ENCODE measurements around the gene UCN3. TPM values are rescaled to one million over a fixed set of nuclear protein-coding genes. Genes with fewer than 3 reads are reported as not detected.

The UCN3 gene
- total and polyA plus RNA-seq, 10 of the 15 experiments (the other 5 are each of a cell fraction or from before 2014, with no cell fraction given): not detected

DNA sequence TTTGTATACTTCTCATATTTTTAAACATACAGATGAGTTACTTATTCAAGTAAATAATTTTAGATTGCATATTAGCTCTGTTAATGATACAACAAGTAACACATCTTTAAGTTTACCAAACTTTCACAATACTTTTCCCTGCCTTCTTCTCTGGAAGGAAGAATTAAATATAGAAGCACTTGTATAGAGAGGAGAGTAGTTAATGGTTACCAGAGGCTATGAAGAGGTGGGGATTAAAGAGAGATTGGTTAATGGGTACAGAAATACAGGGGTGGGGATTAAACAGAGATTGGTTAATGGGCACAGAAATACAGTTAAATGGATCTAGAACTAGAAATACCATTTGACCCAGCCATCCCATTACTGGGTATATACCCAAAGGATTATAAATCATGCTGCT lies 20.0 kb upstream of the UCN3 start:
- H3K4me1 ChIP-seq (ENCODE audit: control insufficient read depth, insufficient read depth, low read length): no peaks in the 10 kb centered on the region
- H3K79me2 ChIP-seq (ENCODE audit: control insufficient read depth, insufficient read depth, low read length): no peaks in the 10 kb centered on the region
- H3K36me3 ChIP-seq (ENCODE audit: control insufficient read depth in 2 of 2, insufficient read depth in 2 of 2, low read length in 1 of 2): no peaks in the 10 kb centered on the region
- SMC1A ChIA-PET (ENCODE audit: uncharacterized antibody, unreplicated experiment): no interaction called here
- RAD21 ChIA-PET (ENCODE audit: unreplicated experiment): no interaction called here
- H3K27me3 ChIP-seq (replicated peaks in 1 of 2; ENCODE audit: control insufficient read depth in 2 of 2, insufficient read depth in 2 of 2, low read length in 1 of 2): no peaks in the 10 kb centered on the region; a peak in 2 of 4 replicates
- BruUV-seq (replicated peaks): no TSS peak
- no peak overlapping the region for H3K27ac ChIP-seq (ENCODE audit: control insufficient read depth, insufficient read depth)
- FAIRE-seq (no peak), ATAC-seq (no peak), DNase-seq (ENCODE audit: low read depth, low spot score) (no peak)
- no peak overlapping the region for H2AFZ ChIP-seq (ENCODE audit: control insufficient read depth, low read depth, low read length)
- intact Hi-C loops (cut with micrococcal nuclease; ENCODE audit: unreplicated experiment): no loop called here
- H3K4me2 ChIP-seq (ENCODE audit: control insufficient read depth, insufficient read depth): no peak overlapping the region
- no peaks in the 10 kb centered on the region for H3K9me3 ChIP-seq (replicated peaks; ENCODE audit: control insufficient read depth, insufficient read depth, low read length)
- no peak overlapping the region for H3K9ac ChIP-seq (ENCODE audit: control insufficient read depth, insufficient read depth, low read length)
- in situ Hi-C loops (cut with MboI): no loop called here
- H3K4me3 ChIP-seq: no peak overlapping the region
- no peaks in the 10 kb centered on the region for H4K20me1 ChIP-seq (ENCODE audit: control insufficient read depth, insufficient read depth)
- CTCF ChIA-PET: no interaction called here
- POLR2A ChIA-PET: no interaction called here
- TF ChIP-seq POLR2A (IDR thresholded peaks at IDR 0.05; ENCODE audit: low read depth, low read length) (no peak), MYC (IDR thresholded peaks at IDR 0.05; ENCODE audit: insufficient read depth, insufficient read length, insufficient replicate concordance, low read length, severe bottlenecking) (no peak), BCLAF1 (IDR thresholded peaks at IDR 0.05) (no peak), RUNX3 (IDR thresholded peaks at IDR 0.05; ENCODE audit: low read length) (no peak), IKZF2 (IDR thresholded peaks at IDR 0.05) (no peak), NRF1 (conservative IDR thresholded peaks at IDR 0.05; ENCODE audit: low read depth, low read length) (no peak), HDAC2 (IDR thresholded peaks at IDR 0.05) (no peak), BMI1 (IDR thresholded peaks at IDR 0.05; ENCODE audit: borderline replicate concordance) (no peak), TARDBP (IDR thresholded peaks at IDR 0.05; ENCODE audit: borderline replicate concordance) (no peak), TAF1 (IDR thresholded peaks at IDR 0.05; ENCODE audit: borderline replicate concordance, low read depth, low read length) (no peak), CHD1 (IDR thresholded peaks at IDR 0.05; ENCODE audit: low read depth, low read length) (no peak), ZNF622 (IDR thresholded peaks at IDR 0.05) (no peak), YBX1 (IDR thresholded peaks at IDR 0.05) (no peak)
- TF ChIP-seq, protein P1, sequence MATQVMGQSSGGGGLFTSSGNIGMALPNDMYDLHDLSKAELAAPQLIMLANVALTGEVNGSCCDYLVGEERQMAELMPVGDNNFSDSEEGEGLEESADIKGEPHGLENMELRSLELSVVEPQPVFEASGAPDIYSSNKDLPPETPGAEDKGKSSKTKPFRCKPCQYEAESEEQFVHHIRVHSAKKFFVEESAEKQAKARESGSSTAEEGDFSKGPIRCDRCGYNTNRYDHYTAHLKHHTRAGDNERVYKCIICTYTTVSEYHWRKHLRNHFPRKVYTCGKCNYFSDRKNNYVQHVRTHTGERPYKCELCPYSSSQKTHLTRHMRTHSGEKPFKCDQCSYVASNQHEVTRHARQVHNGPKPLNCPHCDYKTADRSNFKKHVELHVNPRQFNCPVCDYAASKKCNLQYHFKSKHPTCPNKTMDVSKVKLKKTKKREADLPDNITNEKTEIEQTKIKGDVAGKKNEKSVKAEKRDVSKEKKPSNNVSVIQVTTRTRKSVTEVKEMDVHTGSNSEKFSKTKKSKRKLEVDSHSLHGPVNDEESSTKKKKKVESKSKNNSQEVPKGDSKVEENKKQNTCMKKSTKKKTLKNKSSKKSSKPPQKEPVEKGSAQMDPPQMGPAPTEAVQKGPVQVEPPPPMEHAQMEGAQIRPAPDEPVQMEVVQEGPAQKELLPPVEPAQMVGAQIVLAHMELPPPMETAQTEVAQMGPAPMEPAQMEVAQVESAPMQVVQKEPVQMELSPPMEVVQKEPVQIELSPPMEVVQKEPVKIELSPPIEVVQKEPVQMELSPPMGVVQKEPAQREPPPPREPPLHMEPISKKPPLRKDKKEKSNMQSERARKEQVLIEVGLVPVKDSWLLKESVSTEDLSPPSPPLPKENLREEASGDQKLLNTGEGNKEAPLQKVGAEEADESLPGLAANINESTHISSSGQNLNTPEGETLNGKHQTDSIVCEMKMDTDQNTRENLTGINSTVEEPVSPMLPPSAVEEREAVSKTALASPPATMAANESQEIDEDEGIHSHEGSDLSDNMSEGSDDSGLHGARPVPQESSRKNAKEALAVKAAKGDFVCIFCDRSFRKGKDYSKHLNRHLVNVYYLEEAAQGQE (IDR thresholded peaks at IDR 0.05; ENCODE audit: low read depth, low read length): no peak
- TF ChIP-seq, protein P2, sequence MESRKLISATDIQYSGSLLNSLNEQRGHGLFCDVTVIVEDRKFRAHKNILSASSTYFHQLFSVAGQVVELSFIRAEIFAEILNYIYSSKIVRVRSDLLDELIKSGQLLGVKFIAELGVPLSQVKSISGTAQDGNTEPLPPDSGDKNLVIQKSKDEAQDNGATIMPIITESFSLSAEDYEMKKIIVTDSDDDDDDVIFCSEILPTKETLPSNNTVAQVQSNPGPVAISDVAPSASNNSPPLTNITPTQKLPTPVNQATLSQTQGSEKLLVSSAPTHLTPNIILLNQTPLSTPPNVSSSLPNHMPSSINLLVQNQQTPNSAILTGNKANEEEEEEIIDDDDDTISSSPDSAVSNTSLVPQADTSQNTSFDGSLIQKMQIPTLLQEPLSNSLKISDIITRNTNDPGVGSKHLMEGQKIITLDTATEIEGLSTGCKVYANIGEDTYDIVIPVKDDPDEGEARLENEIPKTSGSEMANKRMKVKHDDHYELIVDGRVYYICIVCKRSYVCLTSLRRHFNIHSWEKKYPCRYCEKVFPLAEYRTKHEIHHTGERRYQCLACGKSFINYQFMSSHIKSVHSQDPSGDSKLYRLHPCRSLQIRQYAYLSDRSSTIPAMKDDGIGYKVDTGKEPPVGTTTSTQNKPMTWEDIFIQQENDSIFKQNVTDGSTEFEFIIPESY (IDR thresholded peaks at IDR 0.05): no peak
- TF ChIP-seq, protein P3, sequence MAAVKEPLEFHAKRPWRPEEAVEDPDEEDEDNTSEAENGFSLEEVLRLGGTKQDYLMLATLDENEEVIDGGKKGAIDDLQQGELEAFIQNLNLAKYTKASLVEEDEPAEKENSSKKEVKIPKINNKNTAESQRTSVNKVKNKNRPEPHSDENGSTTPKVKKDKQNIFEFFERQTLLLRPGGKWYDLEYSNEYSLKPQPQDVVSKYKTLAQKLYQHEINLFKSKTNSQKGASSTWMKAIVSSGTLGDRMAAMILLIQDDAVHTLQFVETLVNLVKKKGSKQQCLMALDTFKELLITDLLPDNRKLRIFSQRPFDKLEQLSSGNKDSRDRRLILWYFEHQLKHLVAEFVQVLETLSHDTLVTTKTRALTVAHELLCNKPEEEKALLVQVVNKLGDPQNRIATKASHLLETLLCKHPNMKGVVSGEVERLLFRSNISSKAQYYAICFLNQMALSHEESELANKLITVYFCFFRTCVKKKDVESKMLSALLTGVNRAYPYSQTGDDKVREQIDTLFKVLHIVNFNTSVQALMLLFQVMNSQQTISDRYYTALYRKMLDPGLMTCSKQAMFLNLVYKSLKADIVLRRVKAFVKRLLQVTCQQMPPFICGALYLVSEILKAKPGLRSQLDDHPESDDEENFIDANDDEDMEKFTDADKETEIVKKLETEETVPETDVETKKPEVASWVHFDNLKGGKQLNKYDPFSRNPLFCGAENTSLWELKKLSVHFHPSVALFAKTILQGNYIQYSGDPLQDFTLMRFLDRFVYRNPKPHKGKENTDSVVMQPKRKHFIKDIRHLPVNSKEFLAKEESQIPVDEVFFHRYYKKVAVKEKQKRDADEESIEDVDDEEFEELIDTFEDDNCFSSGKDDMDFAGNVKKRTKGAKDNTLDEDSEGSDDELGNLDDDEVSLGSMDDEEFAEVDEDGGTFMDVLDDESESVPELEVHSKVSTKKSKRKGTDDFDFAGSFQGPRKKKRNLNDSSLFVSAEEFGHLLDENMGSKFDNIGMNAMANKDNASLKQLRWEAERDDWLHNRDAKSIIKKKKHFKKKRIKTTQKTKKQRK (IDR thresholded peaks at IDR 0.05; ENCODE audit: low read depth, low read length): no peak

Measured in GM12878 (cell line).